Activated naive CD8-positive, alpha-beta T cell treated with anti-CD3 and anti-CD28 coated beads, Interleukin-2, amount 10 ng/mL, durations not matched to agents 7 days and 5 days (primary cell): ENCODE data around the gene GID8. TPM values are rescaled to one million over a fixed set of nuclear protein-coding genes. Genes with fewer than 3 reads are reported as not detected.

ENCODE experiments used
- ATAC-seq: fragments of 150-1000 bp; cut with Tn5 transposase; one replicate; pipeline ENCODE4 v1.10.0; 2021; ENCODE audit warnings: low read depth, moderate library complexity
- POLR2A ChIA-PET: fragments of 350-600 bp; sonication (Branson Sonifier 250); formaldehyde crosslinking; loops from one replicate; lab custom pipeline; 2021; ENCODE audit warnings: antibody characterized with exemption; lab: Charles Lee
- DNase-seq: peaks from one replicate; pipeline ENCODE4 v3.0.0; 2021
- H3K27ac Mint-ChIP-seq: one replicate; pipeline ENCODE4 v1.8.0; 2022; ENCODE audit warnings: mild to moderate bottlenecking, mixed read lengths
- H3K27me3 Mint-ChIP-seq: one replicate; pipeline ENCODE4 v1.8.0; 2022; ENCODE audit warnings: mild to moderate bottlenecking, moderate library complexity, mixed read lengths
- H3K36me3 Mint-ChIP-seq: one replicate; pipeline ENCODE4 v1.8.0; 2021; ENCODE audit warnings: mild to moderate bottlenecking, mixed read lengths
- H3K4me1 Mint-ChIP-seq: one replicate; pipeline ENCODE4 v1.8.0; 2021; ENCODE audit warnings: mixed read lengths
- H3K4me3 Mint-ChIP-seq: one replicate; pipeline ENCODE4 v1.8.0; 2022; ENCODE audit warnings: mild to moderate bottlenecking, moderate library complexity, mixed read lengths
- H3K9me3 Mint-ChIP-seq: one replicate; pipeline ENCODE4 v1.8.0; 2021; ENCODE audit warnings: mixed read lengths
- total RNA-seq, 2 experiments: library from RNA; stranded (reverse); gene quantifications; one replicate each; pipeline ENCODE4 v1.2.3, GENCODE V29; 2021

GID8 gene
- total RNA-seq, 2 experiments from 2014 or later, result 42.1 to 43.0 TPM

GRCh38 chr20:62990306-62990825 is 52.4 kb downstream of the GID8 start:
- no peak overlapping the region for H3K27ac Mint-ChIP-seq
- DNase-seq, result no peak
- H3K4me3 Mint-ChIP-seq, result no peak overlapping the region
- ATAC-seq, result no peak
- no peaks in the 10 kb centered on the region for H3K36me3 Mint-ChIP-seq
- H3K9me3 Mint-ChIP-seq, result no peaks in the 10 kb centered on the region
- no peaks in the 10 kb centered on the region for H3K4me1 Mint-ChIP-seq
- peaks cover 5% of the 10 kb centered on the region for H3K27me3 Mint-ChIP-seq
- POLR2A ChIA-PET, result no interaction called here

DNA sequence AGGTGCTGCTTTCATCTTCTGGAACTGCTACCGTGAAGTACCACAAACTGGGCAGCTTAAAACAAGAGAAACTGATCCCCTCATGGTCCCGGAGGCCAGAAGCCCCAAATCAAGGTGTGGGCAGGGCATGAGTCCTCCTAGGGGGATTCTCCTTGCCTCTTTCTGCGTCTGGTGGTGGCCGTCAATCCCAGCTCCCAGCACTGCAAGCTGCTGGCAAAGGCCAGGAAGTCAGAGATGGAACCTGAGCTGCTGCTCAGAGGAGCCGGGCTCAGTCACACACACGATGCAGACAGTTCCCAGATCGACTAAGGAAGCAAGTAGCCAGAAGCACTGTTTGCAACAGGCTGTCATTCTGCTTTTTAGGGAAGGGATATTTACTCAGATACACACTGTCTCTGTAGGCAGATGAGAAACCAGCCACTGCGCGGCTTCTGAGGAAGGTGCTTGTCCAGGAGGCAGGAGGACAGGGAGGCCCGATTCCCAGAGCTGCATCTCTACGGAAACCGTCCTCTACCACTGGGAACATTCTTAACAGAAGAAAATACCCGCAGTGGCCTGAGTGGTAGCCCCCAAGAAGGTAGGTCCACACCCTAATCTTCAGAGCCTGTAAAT is 53.4 kb downstream of the GID8 start:
- no peak for ATAC-seq
- Mint-ChIP-seq H3K27ac (no peak overlapping the region), H3K27me3 (peaks cover 5% of the 10 kb centered on the region), H3K36me3 (no peaks in the 10 kb centered on the region), H3K4me1 (no peaks in the 10 kb centered on the region), H3K4me3 (no peak overlapping the region), H3K9me3 (no peaks in the 10 kb centered on the region)
- POLR2A ChIA-PET, result no interaction called here
- no peak for DNase-seq

DNA sequence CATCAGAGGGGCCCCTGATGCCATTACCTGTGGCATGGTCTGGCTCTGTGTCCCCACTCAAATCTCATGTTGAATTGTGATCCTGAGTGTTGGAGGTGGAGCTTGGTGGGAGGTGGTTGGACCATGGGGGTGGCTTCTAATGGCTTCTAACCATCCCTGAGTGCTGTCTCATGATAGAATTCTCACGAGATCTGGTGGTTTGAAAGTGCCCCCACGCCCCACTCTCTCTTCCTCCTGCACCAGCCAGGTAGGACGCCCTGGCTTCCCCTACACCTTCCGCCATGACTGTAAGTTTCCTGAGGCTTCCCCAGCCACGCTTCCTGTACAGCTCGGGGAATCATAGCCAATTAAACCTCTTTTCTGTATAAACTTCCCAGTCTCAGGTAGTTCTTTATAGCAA is 53.9 kb downstream of the GID8 start:
- H3K4me3 Mint-ChIP-seq, result no peak overlapping the region

GRCh38 chr20:62993856-62994494 is 56.0 kb downstream of the GID8 start:
- POLR2A ChIA-PET, result no interaction called here

More for the DNA sequence above, 53.9 kb downstream of the GID8 start:
- POLR2A ChIA-PET, result no interaction called here
- no peak overlapping the region for H3K27ac Mint-ChIP-seq
- H3K9me3 Mint-ChIP-seq, result no peaks in the 10 kb centered on the region
- no peaks in the 10 kb centered on the region for H3K4me1 Mint-ChIP-seq
- peaks cover 4% of the 10 kb centered on the region for H3K27me3 Mint-ChIP-seq
- ATAC-seq (no peak), DNase-seq (no peak)
- H3K36me3 Mint-ChIP-seq, result no peaks in the 10 kb centered on the region

GRCh38 chr20:62994869-62995281 is 56.9 kb downstream of the GID8 start:
- peaks cover 16% of the 10 kb centered on the region for H3K27me3 Mint-ChIP-seq
- peaks cover 9% of the 10 kb centered on the region for H3K4me1 Mint-ChIP-seq
- H3K4me3 Mint-ChIP-seq, result no peak overlapping the region
- H3K27ac Mint-ChIP-seq, result no peak overlapping the region
- no peak for DNase-seq
- no peak for ATAC-seq
- no peaks in the 10 kb centered on the region for H3K9me3 Mint-ChIP-seq
- no peaks in the 10 kb centered on the region for H3K36me3 Mint-ChIP-seq
- POLR2A ChIA-PET, result no interaction called here

More at GRCh38 chr20:62993856-62994494, 56.0 kb downstream of the GID8 start:
- no peak for ATAC-seq
- Mint-ChIP-seq H3K4me1 (peaks cover 1% of the 10 kb centered on the region), H3K27me3 (peaks cover 9% of the 10 kb centered on the region), H3K36me3 (no peaks in the 10 kb centered on the region), H3K4me3 (no peak overlapping the region), H3K27ac (no peak overlapping the region), H3K9me3 (no peaks in the 10 kb centered on the region)
- DNase-seq, result no peak

DNA sequence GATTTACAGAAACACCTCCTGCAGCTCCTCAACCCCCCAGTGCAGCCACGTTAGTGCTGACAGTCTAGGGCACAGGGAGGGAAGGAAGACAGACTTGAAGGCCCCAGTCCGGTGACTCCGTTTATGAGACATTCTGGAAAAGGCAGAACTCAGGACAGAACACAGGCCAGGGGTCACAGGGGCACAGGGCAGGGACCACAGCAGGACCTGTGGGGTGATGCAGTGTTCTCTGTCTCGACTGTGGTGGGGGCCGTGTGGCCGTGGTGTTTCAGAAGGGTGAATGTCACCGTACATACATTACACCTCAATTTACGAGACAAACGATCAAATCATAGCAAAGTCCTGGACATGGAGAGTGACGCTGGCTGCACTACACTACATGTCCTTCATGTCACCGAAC is 57.5 kb downstream of the GID8 start:
- no peak overlapping the region for H3K27ac Mint-ChIP-seq
- H3K4me3 Mint-ChIP-seq, result no peak overlapping the region
- DNase-seq (no peak), ATAC-seq (no peak)
- no peaks in the 10 kb centered on the region for H3K36me3 Mint-ChIP-seq
- POLR2A ChIA-PET, result no interaction called here
- H3K4me1 Mint-ChIP-seq, result peaks cover 9% of the 10 kb centered on the region
- peaks cover 17% of the 10 kb centered on the region for H3K27me3 Mint-ChIP-seq
- H3K9me3 Mint-ChIP-seq, result no peaks in the 10 kb centered on the region

DNA sequence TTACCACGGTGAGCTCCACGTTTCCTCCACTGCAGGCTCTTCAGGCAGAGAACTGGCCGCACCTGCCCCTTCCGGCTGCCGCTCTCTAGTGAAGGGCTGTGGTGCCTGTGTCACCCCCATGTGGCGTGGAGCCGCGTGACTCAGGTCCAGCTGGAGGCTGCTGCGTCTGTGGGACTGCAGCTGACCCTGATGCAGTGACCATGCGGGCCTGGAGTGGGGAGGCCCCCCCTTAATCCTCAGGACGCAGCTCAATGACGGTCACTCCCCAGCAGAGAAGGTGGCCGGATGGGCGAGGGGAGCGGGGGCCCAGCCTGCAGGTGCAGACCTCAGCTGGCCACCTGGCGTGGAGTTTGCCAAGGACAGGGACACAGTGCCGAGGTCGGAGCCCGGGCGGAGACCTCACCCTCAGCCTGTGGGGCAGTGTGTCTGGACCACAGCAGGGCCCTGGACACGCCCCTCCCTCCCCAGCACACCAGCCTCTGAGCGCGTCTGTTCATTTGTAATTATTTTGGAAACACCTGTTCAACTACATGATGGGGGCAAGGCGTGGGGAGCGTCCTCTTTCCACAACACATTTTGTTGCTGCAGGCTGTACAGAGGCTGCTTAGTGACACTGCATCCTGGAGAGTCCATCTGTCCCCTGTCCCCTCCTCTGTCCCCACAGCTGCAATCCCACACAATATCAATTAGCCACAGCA is 58.1 kb downstream of the GID8 start:
- ATAC-seq (no peak), DNase-seq (no peak)
- Mint-ChIP-seq H3K9me3 (no peaks in the 10 kb centered on the region), H3K4me3 (no peak overlapping the region), H3K4me1 (peaks cover 9% of the 10 kb centered on the region), H3K36me3 (no peaks in the 10 kb centered on the region), H3K27ac (no peak overlapping the region), H3K27me3 (peaks cover 23% of the 10 kb centered on the region)
- POLR2A ChIA-PET, result no interaction called here

- POLR2A ChIA-PET, result no interaction called here
- DNase-seq, result no peak
- H3K4me3 Mint-ChIP-seq, result no peak overlapping the region
- ATAC-seq, result no peak
- H3K4me1 Mint-ChIP-seq, result peaks cover 9% of the 10 kb centered on the region
- no peaks in the 10 kb centered on the region for H3K9me3 Mint-ChIP-seq
- H3K36me3 Mint-ChIP-seq, result no peaks in the 10 kb centered on the region
- no peak overlapping the region for H3K27ac Mint-ChIP-seq
- H3K27me3 Mint-ChIP-seq, result peaks cover 24% of the 10 kb centered on the region
Measured at GRCh38 chr20:62996596-62996982, 58.6 kb downstream of the GID8 start.

DNA sequence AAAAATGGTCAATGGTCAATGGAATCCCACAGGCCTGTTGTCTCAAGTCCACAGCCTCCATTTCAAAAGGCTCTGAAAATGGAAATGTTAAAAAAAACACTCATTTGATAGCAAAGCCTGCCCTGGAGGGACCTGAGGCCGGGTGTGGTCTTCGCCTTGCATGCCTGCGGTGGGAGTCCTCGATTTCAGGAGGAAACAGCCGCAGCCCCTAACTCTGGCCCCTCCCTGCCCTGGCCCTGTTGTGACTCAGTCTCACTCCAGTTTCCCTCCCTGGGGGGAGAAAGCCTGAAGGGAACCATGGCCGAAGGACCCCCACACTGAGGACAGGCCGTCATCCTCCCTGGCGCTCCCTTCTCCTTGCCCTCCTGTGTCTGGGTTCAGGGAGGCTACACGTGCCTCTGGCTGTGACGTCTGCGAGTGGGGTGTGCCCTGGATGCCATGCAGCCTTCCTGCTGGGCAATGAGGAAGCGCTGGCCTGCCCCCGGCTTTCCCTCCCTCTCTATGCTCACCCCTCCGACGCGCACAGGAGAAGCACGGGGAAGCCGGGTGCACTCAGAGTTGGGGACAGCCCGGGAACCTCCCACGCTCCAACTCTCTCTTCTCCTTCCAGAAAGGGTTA is 59.6 kb downstream of the GID8 start:
- H3K4me3 Mint-ChIP-seq, result no peak overlapping the region
- POLR2A ChIA-PET, result no interaction called here

More for the DNA sequence above, 59.6 kb downstream of the GID8 start:
- no peak for ATAC-seq
- no peaks in the 10 kb centered on the region for H3K9me3 Mint-ChIP-seq
- no peak for DNase-seq
- H3K4me1 Mint-ChIP-seq, result peaks cover 9% of the 10 kb centered on the region
- H3K36me3 Mint-ChIP-seq, result no peaks in the 10 kb centered on the region
- no peak overlapping the region for H3K27ac Mint-ChIP-seq
- H3K27me3 Mint-ChIP-seq, result peaks cover 31% of the 10 kb centered on the region

Other genes starting within 250 kb of the GID8 start
- gene NTSR1, start 229.3 kb upstream of the GID8 start, total RNA-seq, result under 1 TPM; 0.33 to 0.37 TPM
- 10 to 100 TPM; 17.9 to 18.9 TPM for gene MRGBP, start 141.7 kb upstream of the GID8 start, total RNA-seq
- 10 to 100 TPM; 80.8 to 81.1 TPM for gene OGFR, start 133.3 kb upstream of the GID8 start, total RNA-seq
- under 1 TPM; 0.42 to 0.82 TPM for gene COL9A3, start 121.1 kb upstream of the GID8 start, total RNA-seq
- gene TCFL5, start 76.3 kb upstream of the GID8 start, total RNA-seq, result 10 to 100 TPM in 1 of 2 experiments, 1 to 10 TPM in 1; 9.3 to 10.1 TPM
- 100 to 1,000 TPM; 100 to 104 TPM for gene DIDO1, start 11.6 kb upstream of the GID8 start, total RNA-seq
- 10 to 100 TPM; 40.9 to 43.5 TPM for gene SLC17A9, start 14.6 kb downstream of the GID8 start, total RNA-seq
- gene BHLHE23, start 68.8 kb downstream of the GID8 start, total RNA-seq, result not detected